ENCODE results near the gene IFT43.

DNA sequence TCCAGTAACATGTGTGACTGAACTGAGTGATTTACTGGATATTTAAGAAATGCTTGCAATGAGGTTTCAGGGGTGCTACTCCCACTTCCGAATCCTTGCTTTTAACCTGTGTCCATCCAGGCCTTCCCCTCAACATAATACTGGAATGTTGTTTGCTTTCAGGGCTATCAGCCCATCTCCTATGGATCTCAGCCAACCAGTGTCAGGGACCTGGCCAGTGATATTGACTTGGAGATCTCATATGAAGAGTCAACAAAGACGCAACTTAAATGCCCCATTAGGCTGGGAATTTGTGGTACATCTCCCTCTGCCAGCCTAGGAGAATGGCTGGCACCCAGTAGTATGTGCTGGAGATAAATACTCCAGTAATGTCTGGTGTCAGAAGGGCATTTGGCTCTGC lies 889 bp upstream of the IFT43 start:
- TF ChIP-seq, protein P1, sequence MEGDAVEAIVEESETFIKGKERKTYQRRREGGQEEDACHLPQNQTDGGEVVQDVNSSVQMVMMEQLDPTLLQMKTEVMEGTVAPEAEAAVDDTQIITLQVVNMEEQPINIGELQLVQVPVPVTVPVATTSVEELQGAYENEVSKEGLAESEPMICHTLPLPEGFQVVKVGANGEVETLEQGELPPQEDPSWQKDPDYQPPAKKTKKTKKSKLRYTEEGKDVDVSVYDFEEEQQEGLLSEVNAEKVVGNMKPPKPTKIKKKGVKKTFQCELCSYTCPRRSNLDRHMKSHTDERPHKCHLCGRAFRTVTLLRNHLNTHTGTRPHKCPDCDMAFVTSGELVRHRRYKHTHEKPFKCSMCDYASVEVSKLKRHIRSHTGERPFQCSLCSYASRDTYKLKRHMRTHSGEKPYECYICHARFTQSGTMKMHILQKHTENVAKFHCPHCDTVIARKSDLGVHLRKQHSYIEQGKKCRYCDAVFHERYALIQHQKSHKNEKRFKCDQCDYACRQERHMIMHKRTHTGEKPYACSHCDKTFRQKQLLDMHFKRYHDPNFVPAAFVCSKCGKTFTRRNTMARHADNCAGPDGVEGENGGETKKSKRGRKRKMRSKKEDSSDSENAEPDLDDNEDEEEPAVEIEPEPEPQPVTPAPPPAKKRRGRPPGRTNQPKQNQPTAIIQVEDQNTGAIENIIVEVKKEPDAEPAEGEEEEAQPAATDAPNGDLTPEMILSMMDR (conservative IDR thresholded peaks at IDR 0.05), result no peak
- no peak for TF ChIP-seq EZH2 (IDR thresholded peaks at IDR 0.05; ENCODE audit: low read depth)

Data from PC-9 (cell line).